Activated gamma-delta T cell treated with Interleukin-2 at 50 U/mL for 16 hours (primary cell): ENCODE results near the gene CHST7.
A peak's percentile ranks its signal among the peaks of the same experiment; 100 is the strongest.
"Not testable (repeated sequence)": the region's sequence is repeated elsewhere in the genome, so short reads cannot be mapped to it uniquely, and the experiment has no call there.

ENCODE experiments used
- DNase-seq: peaks from one replicate; pipeline ENCODE4 v3.0.0-alpha.2; 2020

CHST7 gene, protein sequence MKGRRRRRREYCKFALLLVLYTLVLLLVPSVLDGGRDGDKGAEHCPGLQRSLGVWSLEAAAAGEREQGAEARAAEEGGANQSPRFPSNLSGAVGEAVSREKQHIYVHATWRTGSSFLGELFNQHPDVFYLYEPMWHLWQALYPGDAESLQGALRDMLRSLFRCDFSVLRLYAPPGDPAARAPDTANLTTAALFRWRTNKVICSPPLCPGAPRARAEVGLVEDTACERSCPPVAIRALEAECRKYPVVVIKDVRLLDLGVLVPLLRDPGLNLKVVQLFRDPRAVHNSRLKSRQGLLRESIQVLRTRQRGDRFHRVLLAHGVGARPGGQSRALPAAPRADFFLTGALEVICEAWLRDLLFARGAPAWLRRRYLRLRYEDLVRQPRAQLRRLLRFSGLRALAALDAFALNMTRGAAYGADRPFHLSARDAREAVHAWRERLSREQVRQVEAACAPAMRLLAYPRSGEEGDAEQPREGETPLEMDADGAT

GRCh38 chrX:46573331-46573891 is at the start of gene CHST7:
Gene CHST7 (plus strand): TSS chrX:46573765. CDS start chrX:46573932, 167 bp downstream.
- peak; percentile 39 for DNase-seq

DNA sequence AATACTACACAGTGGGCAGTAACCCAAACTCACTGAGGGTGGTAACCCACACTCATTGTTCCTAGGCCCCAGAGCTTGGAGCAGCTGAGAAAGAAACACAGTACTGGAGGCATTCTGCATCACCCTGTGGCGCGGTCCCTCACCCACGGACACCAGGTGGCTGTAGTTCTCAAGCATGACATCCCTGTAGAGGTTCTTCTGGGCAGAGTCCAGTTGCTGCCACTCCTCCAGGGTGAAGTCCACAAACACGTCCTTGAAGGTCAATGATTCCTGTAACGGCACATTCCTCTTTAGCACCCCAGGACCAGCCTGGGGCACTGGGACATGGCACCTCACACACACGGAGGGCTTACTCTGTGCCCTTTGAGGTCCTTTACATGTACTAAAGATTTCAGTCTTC is 44.9 kb upstream of the CHST7 start:
- not testable (repeated sequence) for DNase-seq

- DNase-seq, result not testable (repeated sequence)
These were observed 43.7 kb upstream of the CHST7 start for GRCh38 chrX:46529740-46530403.

DNA sequence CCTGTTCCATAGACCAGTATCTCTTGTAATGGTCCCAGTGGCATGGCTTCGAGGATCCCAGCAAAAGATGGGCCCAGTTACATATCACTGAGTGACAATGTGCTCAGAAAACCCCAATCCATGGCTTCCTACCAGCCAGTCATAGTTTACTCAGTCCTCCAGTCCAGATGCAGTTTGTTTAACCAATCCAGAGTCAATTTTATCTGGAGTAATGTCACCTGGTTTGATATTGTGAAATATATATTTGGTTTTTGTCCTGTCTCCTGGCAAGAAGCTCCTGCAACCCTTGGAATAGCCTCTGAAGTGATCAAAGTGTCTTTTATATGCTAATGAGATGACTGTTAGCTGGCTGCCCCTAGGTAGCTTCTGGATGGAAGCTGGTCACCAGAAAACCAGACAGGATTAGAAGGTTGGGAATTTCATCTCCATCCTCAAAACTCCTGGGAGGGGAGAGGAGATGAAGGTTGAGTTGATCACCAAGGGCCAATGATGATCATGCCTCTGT is 43.1 kb upstream of the CHST7 start:
- DNase-seq, result not testable (repeated sequence)

GRCh38 chrX:46531442-46531841 is 42.1 kb upstream of the CHST7 start:
- DNase-seq, result no peak

DNA sequence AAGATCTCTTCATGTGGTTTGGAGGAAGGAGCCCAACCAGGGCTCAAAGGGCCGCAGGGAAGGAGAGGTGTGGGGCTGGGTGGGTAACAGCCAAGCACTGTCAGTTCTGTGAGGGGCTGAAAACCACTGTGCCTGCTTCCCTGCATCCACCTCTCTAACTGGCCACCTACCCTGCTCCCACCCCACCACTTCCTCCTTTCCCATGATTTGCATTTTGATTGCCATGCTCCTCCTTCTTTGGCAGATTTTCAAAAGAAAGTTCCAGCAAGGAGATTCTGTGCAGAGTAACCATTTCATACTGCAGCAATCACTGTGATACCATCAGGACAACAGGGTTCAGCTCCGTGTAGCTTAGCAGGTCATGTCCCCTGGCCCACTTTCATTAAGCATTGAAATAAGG is 30.1 kb upstream of the CHST7 start:
- no peak for DNase-seq

DNA sequence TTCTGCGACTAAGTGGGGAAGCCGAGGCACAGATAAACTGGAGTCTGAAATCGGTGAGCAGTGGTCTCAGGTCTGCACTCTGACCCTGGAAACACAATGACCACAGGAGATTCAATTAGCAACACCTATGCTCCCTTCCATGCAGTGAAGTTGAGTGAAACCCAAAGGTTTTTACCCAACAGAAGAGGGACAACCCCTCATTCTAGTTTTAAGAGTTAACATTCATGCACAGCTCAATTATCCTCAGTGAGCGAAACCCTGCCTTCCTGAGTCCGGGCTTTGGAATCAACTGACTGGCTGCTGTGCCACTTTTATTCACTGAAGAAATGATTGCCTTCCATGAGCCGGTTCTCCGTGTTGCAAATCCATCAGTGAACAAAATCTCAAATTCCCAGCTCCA is 29.0 kb upstream of the CHST7 start:
- DNase-seq, result not testable (repeated sequence)

DNA sequence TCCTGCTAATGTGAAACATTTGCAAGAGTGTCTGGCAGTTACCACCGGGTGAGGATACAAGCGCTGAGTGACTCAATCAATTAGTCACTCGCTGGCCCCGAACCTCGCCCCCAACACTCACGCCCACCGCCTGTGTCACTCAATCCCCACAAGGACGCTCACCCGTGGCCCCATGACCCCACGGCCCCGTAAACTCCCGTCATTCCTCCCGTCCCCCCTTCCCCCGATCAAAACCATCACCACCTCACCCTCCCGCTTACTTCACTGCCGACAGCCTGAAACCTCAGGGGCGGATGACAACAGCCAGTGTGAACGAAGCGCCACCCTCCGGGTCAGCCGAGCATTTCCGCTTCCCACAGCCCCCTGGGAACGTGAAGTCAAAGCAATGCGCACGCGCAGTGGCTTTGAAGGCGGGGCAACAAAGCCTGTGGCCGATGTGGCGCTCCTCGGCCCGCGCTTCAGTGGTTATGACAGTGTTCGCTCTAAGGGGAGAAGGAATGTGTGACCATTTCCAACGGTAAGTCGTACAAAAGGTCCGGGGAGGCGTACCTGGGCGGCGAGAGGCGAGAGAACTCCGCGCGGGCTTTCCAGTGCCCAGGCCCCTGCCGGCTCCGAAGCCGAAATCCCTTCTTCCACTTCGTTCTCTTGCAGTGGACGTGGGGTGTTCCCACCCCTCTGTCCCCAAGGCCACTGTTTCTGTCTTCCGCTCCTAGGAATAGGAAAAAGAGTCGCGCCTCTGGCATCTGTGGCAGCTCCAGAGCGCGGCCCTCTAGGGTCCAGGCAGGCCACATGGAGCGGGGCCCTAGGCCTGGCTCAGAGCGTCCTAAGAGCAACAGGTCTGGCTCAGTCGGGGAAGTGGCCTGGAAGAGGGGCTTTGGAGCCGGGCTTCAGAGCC is 28.2 kb upstream of the CHST7 start, which contains the start of gene ZNF674:
Gene ZNF674, minus strand, starts transcription at position 311 of the 895 bp plus-strand sequence. CDS start 3,334 bp downstream, outside the sequence.
- peak; percentile 93 for DNase-seq

- DNase-seq, result no peak
These were observed 25.7 kb upstream of the CHST7 start for GRCh38 chrX:46547857-46548256.

- no peak for DNase-seq
These were observed 23.7 kb upstream of the CHST7 start for GRCh38 chrX:46549914-46550313.

- no peak for DNase-seq
These were observed 22.0 kb upstream of the CHST7 start for GRCh38 chrX:46551494-46552128.

DNA sequence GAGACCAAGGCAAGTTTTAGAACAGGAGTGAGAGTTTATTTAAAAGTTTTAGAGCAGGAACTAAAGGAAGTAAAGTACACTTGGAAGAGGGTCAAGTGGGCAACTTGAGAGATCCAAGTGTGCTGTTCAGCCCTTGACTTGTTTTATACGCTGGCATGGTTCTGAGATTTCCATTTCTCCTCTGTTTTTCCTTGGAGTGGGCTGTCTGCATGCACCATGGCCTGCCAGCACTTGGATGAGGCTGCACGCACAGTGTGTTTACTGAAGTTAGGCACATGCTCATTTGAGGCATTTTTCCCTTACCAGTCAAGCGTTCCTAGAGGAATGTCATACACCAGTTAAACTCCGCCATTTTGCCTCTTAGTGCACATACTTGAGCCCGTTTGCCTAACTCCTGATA is 19.6 kb upstream of the CHST7 start:
- DNase-seq, result no peak

DNA sequence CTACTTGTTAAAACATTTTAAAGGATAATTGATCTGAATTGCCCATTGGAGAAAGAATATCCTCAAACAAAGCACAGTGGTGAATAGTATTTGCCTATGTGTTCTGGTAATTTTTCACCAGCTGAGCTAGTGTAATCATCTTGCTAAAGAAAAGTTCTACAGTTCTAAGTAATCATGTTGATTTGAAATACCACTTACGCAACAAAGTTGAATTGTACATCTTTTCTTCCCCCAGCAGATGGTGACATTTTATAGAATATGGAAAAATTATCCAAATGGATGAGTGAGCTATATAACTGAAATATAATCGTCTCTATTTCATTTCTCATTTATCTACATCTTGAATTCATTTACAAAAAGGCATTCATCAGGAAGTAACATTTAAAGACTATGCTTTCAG is 18.6 kb upstream of the CHST7 start:
- DNase-seq, result no peak

DNA sequence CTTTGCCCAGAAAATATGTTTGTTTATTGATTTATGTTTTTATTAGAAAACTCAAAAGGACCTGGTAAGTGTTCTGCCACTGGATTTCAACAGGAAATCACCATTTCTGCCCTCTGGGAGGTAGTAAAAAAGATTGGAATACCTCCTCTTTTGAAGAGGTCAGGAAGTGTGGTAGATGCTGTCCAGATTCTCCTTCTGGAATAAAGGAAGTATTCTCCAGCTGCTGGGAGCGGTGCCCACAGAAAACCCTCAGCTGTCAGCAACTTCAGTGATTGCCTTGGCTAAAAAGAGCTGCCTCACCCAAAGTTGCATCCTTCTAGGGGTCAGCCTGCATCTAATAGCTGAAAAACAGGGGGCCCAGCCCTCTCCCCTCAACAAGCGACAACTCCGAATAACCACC is 14.5 kb upstream of the CHST7 start:
- DNase-seq, result no peak

GRCh38 chrX:46561824-46562657 is 11.5 kb upstream of the CHST7 start:
- DNase-seq, result no peak

DNA sequence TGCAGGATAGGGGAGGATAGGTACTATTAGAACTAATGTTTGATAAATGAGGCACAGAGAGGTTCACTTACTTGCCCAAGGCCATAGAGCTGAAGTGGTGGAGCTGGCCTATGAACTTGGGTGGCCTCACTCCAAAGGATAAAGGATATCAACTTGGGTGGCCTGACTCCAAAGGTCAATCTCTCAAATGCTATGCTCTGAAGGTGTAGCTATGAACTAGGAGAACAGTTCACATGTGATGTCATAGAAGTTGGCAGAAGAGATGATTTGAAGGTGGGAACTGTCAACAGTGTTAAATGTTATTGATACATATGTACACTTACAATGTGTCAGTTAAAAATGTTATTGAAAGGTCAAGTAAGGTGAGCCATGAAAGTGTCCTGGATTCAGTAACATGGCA is 6.2 kb upstream of the CHST7 start:
- no peak for DNase-seq

DNA sequence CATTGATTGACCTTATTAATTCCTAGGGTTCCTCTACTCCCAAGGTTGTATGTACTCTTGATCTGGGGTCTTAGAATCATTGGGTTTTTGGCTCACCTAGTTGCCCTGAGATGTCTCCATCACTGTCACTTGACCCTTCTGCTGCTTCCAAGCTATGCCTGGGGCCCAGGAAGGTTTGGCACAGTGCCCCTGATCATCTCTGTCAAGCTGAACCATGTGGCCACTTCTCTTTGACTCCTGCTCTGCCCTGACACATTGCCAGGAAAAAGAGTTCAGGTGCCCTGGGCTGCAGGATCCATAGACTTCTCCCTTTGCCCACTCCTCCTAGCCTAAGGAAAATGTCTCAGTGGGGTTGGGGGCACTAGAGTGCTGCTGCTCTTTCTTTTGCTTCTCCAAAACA is 3.9 kb upstream of the CHST7 start:
- no peak for DNase-seq

- no peak for DNase-seq
These were observed 1.9 kb upstream of the CHST7 start for GRCh38 chrX:46571423-46572339.

- DNase-seq, result no peak
These were observed 1.1 kb upstream of the CHST7 start for GRCh38 chrX:46572340-46572936.
